Measurements from ENCODE around the gene PDE5A.
"Not testable (repeated sequence)": the region's sequence is repeated elsewhere in the genome, so short reads cannot be mapped to it uniquely, and the experiment has no call there.

- TF ChIP-seq CTCF (IDR thresholded peaks at IDR 0.05 in 2 of 3, conservative IDR thresholded peaks at IDR 0.05 in 1 of 3; ENCODE audit: control insufficient read depth in 2 of 3, extremely low read depth in 1 of 3, insufficient read depth in 1 of 3, low read depth in 3 of 3, low read length in 3 of 3); ZBED1 (IDR thresholded peaks at IDR 0.05; ENCODE audit: borderline replicate concordance); ZBTB40 (IDR thresholded peaks at IDR 0.05; ENCODE audit: borderline replicate concordance); HDAC6 (IDR thresholded peaks at IDR 0.05; ENCODE audit: unreplicated experiment); RFX5 (IDR thresholded peaks at IDR 0.05; ENCODE audit: low read depth, low read length); POLR2AphosphoS5 (IDR thresholded peaks at IDR 0.05; ENCODE audit: low read length); CREB1 (IDR thresholded peaks at IDR 0.05; ENCODE audit: low read depth); RAD21 (IDR thresholded peaks at IDR 0.05; ENCODE audit: insufficient read depth, low read depth, low read length): not testable (repeated sequence)
Observed at GRCh38 chr4:119455734-119456133, 172.9 kb downstream of the PDE5A start.

All from GM12878 (cell line).